Stimulated activated CD8-positive, alpha-beta memory T cell treated with anti-CD3 and anti-CD28 coated beads, Interleukin-2, amount 100 ng/mL, for 48 hours (primary cell): ENCODE measurements around the gene PIAS4.

ENCODE experiments used
- DNase-seq, 2 donors: peaks; one replicate each; pipeline ENCODE4 v3.0.0-alpha.2; 2020; ENCODE audit warnings: low read depth in 2 of 2

PIAS4 gene

DNA sequence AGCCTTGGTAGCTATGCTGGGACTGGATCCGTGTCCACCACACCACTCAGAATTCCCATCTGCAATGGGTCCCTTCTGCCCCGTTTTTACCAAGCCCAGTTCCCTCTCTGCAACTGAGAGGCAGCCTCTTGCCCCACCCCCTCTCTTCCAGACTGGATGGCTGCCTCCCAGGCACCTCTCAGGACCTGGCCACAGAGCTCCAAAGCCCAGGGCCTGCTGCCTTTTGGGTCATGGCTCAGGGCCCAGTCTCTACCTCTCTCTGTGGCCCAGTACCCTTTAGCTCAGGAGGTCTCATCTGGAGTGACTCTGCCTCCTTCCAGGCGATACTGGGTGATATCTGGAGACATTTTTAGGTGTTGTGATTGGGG is 69.5 kb downstream of the PIAS4 start:
- no peak for DNase-seq

GRCh38 chr19:4077800-4078684 is 70.5 kb downstream of the PIAS4 start:
- DNase-seq: peak in 1 of 2 donors; percentile 50

DNA sequence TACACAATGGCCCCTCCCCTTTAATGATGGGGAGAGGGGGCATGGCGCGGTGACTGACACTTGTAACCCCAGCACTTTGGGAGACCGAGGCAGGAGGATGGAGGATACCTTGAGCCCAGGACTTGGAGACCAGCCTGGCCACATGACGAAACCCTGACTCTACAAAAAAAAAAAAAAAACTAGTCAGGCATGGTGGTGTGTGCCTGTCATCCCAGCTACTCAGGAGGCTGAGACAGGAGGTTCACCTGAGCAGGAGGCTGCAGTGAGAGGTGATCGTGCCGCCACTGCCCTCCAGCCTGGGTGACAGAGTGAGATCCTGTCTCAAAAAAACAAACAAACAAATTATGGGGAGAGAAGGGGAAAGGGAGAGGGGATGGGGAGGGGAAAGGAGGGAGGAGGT is 72.9 kb downstream of the PIAS4 start:
- no peak for DNase-seq

DNA sequence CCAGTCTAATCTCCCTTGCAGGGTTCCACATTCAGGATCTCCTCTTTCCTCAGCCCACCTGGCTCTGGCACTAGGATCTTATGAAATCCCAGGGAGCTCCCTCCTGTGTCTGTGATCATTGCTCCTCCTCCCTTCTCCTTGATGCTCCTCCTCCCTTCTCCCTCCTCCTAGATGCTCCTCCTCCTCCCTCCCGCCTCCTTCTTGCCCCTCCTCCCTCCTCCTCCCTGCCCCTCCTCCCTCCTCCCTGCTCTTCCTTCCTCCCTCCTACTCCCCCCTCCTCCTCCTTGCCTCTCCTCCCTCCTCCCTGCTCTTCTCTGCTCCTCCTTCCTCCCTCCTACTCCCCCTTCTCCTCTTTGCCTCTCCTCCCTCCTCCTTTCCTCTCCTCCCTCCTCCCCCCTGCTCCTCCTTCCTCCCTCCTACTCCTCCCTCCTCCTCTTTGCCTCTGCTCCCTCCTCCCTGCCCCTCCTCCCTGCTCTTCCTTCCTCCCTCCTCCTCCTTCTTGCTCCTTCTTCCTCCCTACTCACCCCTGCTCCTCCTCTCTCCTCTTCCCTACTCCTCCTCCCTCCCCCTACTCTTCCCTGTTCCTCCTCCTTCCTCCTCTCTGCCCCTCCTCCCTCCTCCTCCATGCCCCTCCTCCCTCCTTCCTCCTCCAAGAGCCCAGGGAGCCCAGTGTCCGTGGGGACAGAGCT is 74.0 kb downstream of the PIAS4 start:
- DNase-seq: no peak

- no peak for DNase-seq
These were observed 74.6 kb downstream of the PIAS4 start for GRCh38 chr19:4082172-4082571.

DNA sequence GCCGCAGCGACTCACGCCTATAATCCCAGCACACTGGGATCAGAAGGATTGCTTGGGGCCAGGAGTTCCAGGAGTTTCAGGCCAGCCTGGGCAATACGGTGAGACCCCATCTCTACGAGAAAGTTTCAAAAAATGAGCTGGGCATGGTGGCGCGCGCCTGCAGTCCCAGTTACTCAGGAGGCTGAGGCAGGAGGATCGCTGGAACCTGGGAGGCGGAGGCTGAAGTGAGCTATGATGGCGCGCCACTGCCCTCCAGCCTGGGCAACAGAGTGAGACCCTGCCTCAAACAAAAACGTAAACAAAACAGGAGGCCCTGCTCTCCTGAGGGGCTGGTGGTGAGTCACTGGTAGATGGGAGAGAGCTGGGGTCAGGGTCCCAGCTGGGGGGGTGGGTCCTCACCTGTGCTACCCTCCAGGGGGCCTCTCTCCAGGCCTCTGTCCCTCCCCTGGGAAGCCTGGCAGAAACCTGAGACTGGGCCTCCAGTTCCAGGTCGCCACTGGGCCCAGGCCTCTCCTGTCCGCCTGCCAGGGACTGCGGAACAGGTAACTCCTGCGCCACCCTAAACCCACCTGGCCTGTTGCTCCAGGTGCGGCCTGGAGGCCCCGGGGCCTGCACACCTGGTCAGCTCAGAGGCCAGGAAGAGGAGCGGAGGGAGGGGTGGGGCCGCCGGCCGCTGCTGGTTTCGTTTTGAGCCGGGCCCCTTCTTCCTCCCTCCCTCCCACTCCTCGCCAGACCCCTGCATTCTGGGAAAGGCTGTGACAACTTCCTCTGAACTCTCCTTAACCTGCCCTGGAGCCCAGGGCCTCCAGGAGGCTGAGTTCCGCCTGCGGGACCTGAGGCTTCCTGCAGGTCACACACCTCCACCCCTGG is 76.4 kb downstream of the PIAS4 start:
- no peak for DNase-seq

DNA sequence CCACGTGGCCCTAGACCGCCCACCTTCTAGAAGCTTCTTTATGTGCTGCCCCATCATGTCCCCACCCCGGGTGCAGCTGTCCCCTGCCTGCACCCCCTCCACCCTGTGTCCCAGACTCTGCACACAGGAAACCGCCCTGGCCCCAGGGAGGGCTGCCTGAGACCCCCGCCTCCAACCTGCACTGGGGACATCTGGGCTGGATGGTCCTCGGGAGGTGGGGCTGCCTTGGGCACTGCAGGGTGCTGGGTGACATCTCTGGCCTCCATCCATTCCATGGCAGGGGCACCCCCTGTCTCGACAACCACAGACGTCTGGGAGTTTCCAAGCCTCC is 77.0 kb downstream of the PIAS4 start:
- DNase-seq: no peak

- no peak for DNase-seq
These were observed 78.9 kb downstream of the PIAS4 start for GRCh38 chr19:4086411-4086867.

DNA sequence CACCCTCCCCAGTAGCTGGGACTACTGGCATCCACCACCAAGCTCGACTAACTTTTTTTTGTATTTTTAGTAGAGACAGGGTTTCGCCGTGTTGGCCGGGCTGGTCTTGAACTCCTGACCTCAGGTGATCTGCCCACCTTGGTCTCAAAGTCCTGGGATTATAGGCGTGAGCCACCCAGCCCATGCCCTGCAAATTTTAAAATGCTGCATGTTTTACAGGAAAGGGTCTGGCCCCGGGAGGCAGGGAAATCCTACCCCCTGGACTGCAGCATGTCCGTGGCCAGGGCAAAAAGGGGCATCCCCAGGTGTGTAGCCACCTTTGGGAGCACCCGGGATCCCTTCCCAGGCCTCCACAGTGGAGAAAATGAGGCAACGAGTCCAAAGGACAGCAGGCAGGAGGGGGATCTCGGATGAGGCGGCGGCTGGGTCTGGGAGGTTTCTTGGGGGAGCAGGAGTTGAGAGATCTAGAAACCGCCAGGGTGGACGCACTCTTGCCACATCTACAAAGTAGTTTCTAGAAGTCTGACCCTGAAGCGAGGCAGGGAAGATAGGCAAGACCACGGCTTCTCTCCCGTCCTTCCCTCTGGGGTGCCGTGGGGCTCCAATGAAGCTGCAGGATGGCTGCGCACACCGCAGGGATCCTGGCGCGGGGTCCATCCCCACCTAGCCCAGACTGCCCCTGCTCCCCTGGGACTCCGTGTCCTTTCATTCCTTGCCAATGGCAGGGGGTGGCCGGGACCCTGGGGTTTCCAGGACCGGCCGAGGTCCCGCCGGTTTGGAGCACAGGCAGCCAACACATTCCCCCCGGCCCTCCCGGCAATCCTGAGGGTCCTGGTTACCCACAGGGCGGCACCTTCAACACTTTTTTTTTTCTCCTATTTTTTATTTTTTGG is 80.5 kb downstream of the PIAS4 start:
- no peak for DNase-seq

DNA sequence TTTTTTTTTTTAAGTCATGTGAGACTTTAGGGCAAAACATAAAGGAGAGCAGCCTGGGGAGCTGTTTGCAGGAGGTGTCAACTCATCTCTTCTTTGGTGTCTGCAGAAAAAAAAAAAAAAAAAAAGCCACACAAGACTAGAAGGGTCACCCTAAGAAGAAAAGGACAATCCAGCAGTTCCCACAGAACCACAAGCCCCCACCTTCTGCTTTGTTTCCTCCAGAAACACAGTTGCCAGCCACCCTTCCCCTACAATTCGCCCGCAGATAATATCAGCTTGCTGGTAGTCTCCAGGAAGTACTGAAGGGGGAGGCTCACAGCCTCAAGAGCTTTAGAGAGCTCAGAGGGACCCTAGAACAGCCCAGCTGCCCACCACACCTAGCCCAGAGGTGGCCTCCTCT is 81.4 kb downstream of the PIAS4 start:
- no peak for DNase-seq
